Hematopoietic multipotent progenitor cell treated with erythropoietin and hydrocortisone succinate and interleukin-3 and kit ligand, for 17 days (in vitro differentiated cells): ENCODE results near the gene GSTT2.
"Not testable (repeated sequence)": the region's sequence is repeated elsewhere in the genome, so short reads cannot be mapped to it uniquely, and the experiment has no call there.

Experiments
- DNase-seq: peaks from one replicate; pipeline ENCODE4 v3.0.0-alpha.2; 2015; ENCODE audit warnings: low spot score

GSTT2 gene

GRCh38 chr22:23979557-23980240 lies at the start of gene GSTT2:
GSTT2 (plus strand) TSS chr22:23980134.
- not testable (repeated sequence) for DNase-seq

GRCh38 chr22:23938328-23939016 lies 41.5 kb upstream of the GSTT2 start:
- peak; percentile 11 for DNase-seq

DNA sequence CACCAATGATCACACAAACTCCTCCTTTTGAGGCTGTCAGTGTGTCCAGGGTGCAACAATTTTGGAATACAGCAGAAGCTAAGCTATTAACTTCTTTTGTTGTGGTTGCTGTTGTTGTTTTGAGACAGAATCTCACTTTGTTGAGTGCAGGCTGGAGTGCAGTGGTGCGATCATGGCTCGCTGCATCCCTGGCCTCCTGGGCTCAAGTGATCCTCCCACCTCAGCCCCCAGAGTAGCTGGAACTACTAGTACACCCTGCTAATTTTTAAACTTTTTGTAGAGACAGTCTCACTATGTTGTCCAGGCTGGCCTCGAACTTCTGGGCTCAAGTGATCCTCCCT lies 40.9 kb upstream of the GSTT2 start:
- DNase-seq: no peak

DNA sequence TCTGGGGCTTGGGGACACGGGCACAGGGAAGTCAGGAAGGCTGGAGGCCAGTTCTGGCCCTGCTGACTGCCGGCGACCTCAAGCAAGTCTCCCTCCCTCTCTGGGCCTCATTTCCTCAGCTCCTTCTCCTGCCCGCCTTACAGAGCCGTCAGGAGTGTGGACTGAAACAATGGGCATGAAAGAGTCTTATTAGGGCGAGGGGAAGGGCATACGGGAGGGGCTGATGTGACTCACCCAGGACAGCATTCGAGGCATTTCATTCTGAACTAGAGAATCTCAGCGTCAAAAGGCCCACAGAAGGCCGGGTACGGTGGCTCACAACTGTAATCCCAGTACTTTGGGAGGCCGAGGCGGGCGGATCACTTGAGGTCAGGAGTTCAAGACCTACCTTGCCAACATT lies 39.8 kb upstream of the GSTT2 start:
- DNase-seq: not testable (repeated sequence)

DNA sequence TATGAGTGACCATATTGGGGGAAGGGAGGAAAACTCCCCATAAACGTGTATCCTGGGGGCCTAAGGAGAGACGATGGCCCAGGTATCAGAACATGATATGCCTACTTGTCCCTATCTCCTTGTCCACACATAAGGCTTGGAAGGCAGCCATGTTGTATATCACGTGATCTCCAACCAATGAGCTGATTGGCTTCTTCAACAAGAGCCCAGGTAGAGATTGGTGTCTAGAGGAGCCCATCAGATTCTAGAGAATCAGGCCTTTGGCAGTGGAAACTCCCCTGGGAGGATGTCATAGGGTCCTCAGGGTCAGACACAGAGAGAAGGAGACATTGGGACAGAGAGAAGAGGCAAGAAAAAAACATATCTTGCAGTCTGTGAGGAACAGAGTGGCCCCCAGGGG lies 32.5 kb upstream of the GSTT2 start:
- DNase-seq: peak; percentile 35

DNA sequence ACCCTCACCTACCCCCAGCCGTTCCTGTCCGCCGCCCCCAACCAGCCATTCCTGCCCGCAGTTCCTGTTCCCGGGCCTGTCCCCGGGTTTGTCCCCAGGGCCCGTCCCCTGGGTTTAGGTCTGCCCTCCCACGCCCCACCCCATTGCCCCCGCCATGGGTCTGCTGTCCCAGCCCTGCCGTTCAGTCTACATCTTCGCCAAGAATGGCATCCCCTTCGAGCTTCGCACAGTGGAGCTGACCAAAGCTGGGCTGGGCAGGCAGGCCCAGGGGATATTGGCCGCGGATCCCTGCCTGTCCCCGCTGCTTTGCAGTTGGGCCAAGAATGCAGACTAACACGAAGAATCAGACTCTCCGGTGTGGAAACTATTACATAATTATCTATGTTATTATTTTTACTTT lies 30.2 kb upstream of the GSTT2 start:
- DNase-seq: not testable (repeated sequence)

DNA sequence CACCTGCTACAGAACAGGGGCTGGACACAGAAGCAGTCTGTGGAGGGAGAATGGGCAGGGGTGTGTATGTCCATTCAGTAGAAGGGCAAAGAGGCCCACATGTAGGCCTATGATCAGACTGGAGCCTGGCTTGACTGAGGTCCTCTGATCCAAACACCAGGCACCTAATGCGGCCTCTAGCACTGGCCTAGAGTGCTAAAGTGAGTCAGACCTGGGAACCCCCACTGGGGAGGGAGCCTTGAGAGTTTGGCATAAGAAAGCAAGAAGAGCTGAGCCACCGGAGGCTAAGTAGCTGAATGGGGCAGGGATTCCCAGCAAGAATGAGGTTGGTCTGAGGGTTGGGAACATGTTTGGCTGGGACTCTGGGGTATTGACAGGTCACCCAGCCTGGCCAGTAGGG lies 28.6 kb upstream of the GSTT2 start:
- DNase-seq: not testable (repeated sequence)

DNA sequence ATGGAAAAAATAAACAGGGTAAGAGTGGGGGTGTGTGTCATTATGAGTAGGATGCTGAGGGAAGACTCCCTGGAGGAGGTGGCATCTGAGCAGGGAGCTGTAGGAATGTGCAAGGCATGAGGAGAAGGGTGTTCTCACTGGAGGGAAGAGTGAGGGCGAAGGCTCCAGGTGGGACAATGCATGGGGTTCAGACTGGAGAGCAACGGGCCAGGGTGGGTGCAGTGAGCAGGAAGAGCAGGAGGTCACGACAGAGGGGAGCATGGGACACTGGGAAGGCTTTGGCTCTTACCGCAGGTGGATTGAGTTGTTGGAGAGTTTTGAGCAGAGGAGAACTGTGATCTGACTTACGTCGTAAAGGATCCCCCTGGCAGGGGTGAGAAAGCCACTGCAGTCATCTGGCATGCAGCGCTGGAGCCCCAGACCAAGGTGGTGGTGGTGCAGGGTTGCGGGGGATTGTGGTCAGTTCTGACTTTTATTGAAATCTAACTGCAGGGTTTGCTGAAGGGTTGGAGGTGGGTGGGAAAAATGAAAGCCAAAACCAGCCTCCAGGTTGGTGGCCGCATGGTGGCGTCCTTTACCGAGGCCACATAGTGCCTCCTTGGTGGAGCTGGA lies 27.0 kb upstream of the GSTT2 start:
- DNase-seq: not testable (repeated sequence)

DNA sequence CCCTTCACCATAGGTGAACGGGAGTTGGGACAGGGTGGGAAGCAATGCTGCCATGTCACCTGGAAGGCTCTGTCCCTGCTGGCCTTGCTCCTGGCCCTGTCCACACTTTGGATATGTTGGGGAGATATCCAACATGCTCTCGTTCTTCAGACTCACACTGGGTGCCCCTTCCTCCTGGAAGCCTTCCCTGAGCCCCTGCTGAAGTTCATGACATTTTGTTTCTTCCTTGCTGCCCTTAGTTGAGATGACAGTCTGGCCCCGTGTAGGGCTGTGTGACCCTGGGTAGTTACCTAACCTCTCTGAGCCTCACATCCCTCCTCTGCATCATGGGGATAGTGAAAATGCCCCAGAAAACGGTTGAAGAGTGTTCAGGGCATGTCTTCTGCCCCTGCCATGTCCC lies 26.4 kb upstream of the GSTT2 start:
- DNase-seq: not testable (repeated sequence)

- DNase-seq: not testable (repeated sequence)
Measured at GRCh38 chr22:23954193-23954990, 25.5 kb upstream of the GSTT2 start.

GRCh38 chr22:23954991-23955305 lies 25.0 kb upstream of the GSTT2 start:
- not testable (repeated sequence) for DNase-seq

DNA sequence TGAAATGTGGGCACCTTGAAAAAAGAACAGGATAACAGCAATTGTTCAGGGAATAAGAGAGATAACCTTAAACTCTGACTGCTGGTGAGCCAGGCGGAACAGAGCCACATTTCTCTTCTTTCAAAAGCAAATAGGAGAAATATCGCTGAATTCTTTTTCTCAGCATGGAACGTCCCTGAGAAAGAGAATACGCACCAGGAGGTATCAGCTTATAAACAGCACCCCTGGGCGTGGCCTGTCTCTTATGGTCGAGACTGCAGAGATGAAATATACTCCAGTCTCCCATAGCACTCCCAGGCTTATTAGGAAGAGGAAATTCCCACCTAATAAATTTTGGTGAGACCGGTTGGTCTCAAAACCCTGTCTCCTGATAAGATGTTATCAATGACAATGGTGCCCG lies 24.0 kb upstream of the GSTT2 start:
- DNase-seq: not testable (repeated sequence)

- DNase-seq: peak; percentile 81
Measured at GRCh38 chr22:23956301-23956900, 23.5 kb upstream of the GSTT2 start.

DNA sequence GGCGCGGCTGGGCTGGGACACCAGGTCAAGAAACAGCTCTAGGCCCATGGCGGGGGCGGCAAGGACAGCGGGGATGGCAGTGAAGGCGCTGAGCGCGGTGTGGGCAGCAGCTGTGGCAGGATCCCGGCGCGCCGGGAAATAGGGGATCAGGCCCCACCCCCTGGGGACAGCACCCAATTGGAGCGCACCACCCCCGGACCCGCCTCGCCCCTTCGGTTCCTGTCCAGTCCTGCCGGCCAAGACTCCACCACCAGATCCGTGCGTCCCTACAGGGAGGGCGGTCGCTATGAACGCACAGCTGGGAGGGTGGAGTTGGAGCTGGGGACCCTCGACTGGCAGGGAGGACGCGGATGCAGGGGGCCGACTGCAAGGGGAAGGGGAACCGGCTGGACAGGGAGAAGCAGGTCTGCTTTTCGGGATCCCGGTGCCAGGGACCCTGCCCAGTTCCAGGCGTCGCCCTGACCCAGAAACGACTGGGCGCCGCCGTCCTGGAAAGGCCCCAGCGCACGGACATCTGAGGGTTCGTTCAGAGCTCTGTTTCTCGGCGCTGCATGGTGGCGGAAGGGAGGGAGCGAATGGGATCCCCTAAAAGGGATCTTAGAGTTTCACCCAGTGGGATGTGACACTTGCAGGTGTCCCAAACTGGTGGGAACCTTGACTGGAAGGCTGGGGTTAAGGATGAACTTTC lies 18.7 kb upstream of the GSTT2 start, which contains the start of gene GSTT2B:
Gene GSTT2B, minus strand, starts transcription at position 112 of the 688 bp plus-strand sequence. Its CDS starts 64 bp downstream, at position 48.
- not testable (repeated sequence) for DNase-seq

DNA sequence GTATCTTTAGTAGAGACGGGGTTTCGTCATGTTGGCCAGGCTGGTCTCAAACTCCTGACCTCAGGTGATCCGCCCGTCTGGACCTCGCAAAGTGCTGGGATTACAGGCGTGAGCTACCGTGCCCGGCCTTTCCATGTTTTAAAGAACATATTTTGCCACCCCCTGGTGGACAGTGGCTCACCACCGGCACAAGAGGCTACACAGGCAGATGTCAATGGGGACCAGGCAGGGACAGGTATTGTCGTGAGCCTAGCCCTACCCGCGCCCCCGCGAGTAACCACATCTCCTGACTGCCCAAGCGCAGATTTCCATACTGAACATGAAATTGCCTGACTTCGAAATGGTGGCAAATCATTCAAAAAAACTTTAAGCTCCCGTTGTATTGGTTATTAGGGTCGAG lies 13.8 kb upstream of the GSTT2 start:
- not testable (repeated sequence) for DNase-seq

DNA sequence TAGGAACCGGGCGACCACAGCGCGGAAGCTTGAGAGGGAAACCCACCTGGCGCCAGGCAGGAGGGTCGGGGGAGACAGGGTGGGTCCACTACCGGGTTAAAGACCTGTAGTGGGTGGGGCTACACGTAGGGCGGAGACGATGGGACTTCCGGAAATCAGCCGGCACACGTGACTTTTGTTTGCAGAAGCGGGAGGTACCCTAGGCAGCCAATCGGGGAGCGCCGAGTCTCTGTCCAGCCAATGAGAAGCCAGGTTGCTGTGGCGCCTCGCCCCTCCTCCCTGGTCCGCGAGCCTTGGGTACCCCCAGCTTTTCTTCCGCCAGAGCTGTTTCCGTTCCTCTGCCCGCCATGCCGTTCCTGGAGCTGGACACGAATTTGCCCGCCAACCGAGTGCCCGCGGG lies 13.4 kb upstream of the GSTT2 start, which contains the start of gene DDTL:
Gene DDTL, plus strand, starts transcription at position 321 of the 400 bp plus-strand sequence. Its CDS starts 27 bp downstream, at position 348.
- not testable (repeated sequence) for DNase-seq

GRCh38 chr22:23969071-23969470 lies 10.9 kb upstream of the GSTT2 start:
- no peak for DNase-seq

DNA sequence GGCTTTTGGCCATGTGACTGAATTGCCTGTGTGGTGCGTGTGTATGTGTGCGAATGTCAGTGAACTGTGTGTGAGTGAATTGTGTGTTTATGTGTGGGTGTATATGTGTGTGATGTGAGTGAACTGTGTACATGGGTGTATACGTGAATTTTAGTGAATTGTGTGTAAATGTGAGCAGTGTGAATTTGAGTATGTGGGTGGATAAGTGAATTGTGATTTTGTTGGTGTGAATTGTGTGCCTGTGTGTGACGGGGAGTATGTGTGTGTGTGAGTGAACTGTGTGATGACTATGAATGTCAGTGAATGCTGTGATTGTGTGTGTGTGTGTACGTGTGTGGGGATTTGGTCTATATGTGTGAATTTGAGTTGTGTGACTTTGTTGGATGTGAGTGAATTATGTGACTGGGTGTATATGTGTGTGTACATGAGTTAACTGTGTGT lies 9.7 kb upstream of the GSTT2 start:
- DNase-seq: no peak

DNA sequence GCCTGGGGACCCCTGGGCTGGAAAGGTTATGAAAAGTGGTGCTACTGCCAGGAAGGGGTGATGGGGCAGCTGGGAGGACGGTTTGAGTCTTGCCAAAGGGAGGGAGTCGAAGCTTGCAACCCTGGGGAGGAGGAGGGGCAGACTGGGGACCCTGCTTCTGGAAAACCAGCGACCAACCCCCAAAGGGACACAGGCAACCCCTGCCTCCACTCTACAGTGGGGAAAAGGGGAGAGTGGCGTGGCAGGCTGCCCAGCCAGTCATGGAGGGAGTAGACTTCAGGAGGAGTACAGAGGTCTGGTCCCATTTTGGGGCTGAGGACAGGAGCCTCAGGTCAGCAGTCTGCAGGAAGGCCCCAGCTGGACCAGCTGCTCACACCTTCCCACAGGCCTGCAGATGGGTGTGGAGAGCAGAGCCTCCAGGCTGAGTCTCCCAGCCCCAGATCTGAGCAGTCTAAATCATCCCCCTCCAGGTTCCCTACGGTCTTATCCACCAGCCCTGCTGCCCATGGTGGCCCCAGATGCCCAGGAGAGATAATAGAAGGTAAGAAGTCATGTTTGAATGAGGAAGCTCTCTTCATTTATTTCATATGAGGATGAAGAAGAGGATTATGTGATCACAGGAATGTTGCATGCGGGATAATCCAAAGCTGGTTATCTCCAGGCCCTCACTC lies 9.0 kb upstream of the GSTT2 start:
- DNase-seq: no peak

DNA sequence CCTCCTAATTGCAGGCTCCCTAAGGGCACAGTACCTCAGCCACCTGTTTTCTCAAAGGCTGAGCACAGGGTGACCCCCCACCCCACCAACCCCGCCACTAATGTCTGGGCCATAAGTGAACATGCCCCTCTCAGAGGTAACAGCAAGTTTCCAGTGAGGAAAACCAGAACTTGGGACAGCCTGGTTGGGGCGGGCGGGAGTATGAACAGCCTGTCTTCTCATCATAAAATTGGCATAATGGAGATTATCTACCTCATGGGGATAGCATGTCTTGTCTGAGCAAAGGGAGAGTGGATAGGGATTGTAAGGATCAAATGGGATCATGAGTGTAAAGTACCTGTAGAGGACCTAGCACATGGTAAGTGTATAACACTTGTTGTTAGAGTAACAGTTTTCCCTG lies 8.0 kb upstream of the GSTT2 start:
- DNase-seq: not testable (repeated sequence)

GRCh38 chr22:23974345-23974744 lies 5.6 kb upstream of the GSTT2 start, which contains the start of gene DDT:
DDT (minus strand) TSS chr22:23974441; CDS start chr22:23974414, 27 bp downstream.
- DNase-seq: not testable (repeated sequence)
